Mucosa of descending colon (tissue), 3 donors: ENCODE results near the gene CAMLG. TPM values are rescaled to one million over a fixed set of nuclear protein-coding genes. Genes with fewer than 3 reads are reported as not detected.
A peak's percentile ranks its signal among the peaks of the same experiment; 100 is the strongest.
"Not testable (repeated sequence)": the region's sequence is repeated elsewhere in the genome, so short reads cannot be mapped to it uniquely, and the experiment has no call there.

ENCODE experiments used
- ATAC-seq: fragments of 200-7000 bp; cut with Tn5 transposase; one replicate; pipeline ENCODE4 v1.9.1; 2020; ENCODE audit warnings: mild to moderate bottlenecking, moderate library complexity
- DNase-seq, 3 donors: peaks; one replicate each; pipeline ENCODE4 v3.0.0-alpha.2; 2020
- H3K36me3 ChIP-seq: fragments of 200-600 bp; one replicate; pipeline ENCODE4 v1.8.0; 2021; ENCODE audit warnings: low read depth, mild to moderate bottlenecking
- H3K4me1 ChIP-seq: fragments of 200-600 bp; one replicate; pipeline ENCODE4 v1.8.0; 2021; ENCODE audit warnings: low read depth, mild to moderate bottlenecking
- H3K4me3 ChIP-seq: fragments of 200-600 bp; one replicate; pipeline ENCODE4 v1.8.0; 2021; ENCODE audit warnings: mild to moderate bottlenecking
- H3K9me3 ChIP-seq: fragments of 200-600 bp; one replicate; pipeline ENCODE4 v1.8.0; 2021; ENCODE audit warnings: mild to moderate bottlenecking
- CTCF ChIP-seq: fragments of 200-600 bp; IDR thresholded peaks from one replicate; pipeline ENCODE4 v1.8.0; 2022; ENCODE audit warnings: antibody characterized with exemption, mild to moderate bottlenecking
- intact Hi-C, 2 donors: fragments of 100-400 bp; cut with DNase I in 1 of 2; cut with micrococcal nuclease in 1 of 2; formaldehyde crosslinking; loops; one replicate each; pipeline versions ENCODE4 v1.11.0 to v1.11.1; 2022; cut with DNase I, micrococcal nuclease
- total RNA-seq, 3 donors: library from RNA; stranded (reverse); fragmentation: NEBNext Ultra II Directional in 2 of 3; extraction: Animal tissue kit (Norgen Biotek cat#: 25700) in 2 of 3; gene quantifications; one replicate each; pipeline versions ENCODE4 v1.2.1 to v1.2.4, GENCODE V29; 2021 to 2023
- donor health status: DM: no; HTN: no; CAD: no; lungs with moderate emphysema.
- donor health status: DM: no; HTN: no; CAD: no.
- donor health status: DM: no; HTN: yes; CAD: no.

CAMLG gene
- total RNA-seq, 3 donors from 2014 or later, result 15.8 to 48.1 (median 22.4) TPM

GRCh38 chr5:134741052-134741451 lies 2.7 kb downstream of the CAMLG start:
- no peak for ATAC-seq
- intact Hi-C loops, result no loop called here
- TF ChIP-seq CTCF, result no peak

GRCh38 chr5:134742134-134742533 lies 3.8 kb downstream of the CAMLG start:
- H3K4me1 ChIP-seq, result peaks cover 9% of the 10 kb centered on the region
- ATAC-seq (no peak), DNase-seq (no peak)
- no peak for TF ChIP-seq CTCF
- intact Hi-C loops, result no loop called here
- no peaks in the 10 kb centered on the region for H3K9me3 ChIP-seq
- H3K36me3 ChIP-seq, result no peaks in the 10 kb centered on the region
- no peak overlapping the region for H3K4me3 ChIP-seq

More at GRCh38 chr5:134741052-134741451, 2.7 kb downstream of the CAMLG start:
- no peaks in the 10 kb centered on the region for H3K9me3 ChIP-seq
- peaks cover 9% of the 10 kb centered on the region for H3K4me1 ChIP-seq
- no peaks in the 10 kb centered on the region for H3K36me3 ChIP-seq
- H3K4me3 ChIP-seq, result no peak overlapping the region
- no peak for DNase-seq

- no peak for ATAC-seq
- DNase-seq, result no peak
- Histone ChIP-seq H3K4me3 (no peak overlapping the region), H3K36me3 (no peaks in the 10 kb centered on the region), H3K9me3 (no peaks in the 10 kb centered on the region), H3K4me1 (no peaks in the 10 kb centered on the region)
- no peak for TF ChIP-seq CTCF
- intact Hi-C loops, result no loop called here
These were observed 11.1 kb downstream of the CAMLG start for GRCh38 chr5:134749415-134749814.

- ATAC-seq (peak; percentile 47), DNase-seq (no peak)
- intact Hi-C loops, result no loop called here
- no peaks in the 10 kb centered on the region for H3K9me3 ChIP-seq
- H3K36me3 ChIP-seq, result no peaks in the 10 kb centered on the region
- peaks cover 11% of the 10 kb centered on the region for H3K4me1 ChIP-seq
- no peak for TF ChIP-seq CTCF
- H3K4me3 ChIP-seq, result no peak overlapping the region
These were observed 19.8 kb downstream of the CAMLG start for GRCh38 chr5:134758176-134758503.

GRCh38 chr5:134758504-134759341 lies 20.4 kb downstream of the CAMLG start, which contains the start of gene DDX46:
Gene DDX46, plus strand, starts transcription at chr5:134758779. Its CDS starts 160 bp downstream, at chr5:134758939.
- no peaks in the 10 kb centered on the region for H3K9me3 ChIP-seq
- peaks cover 11% of the 10 kb centered on the region for H3K4me1 ChIP-seq
- ATAC-seq (peak; percentile 100), DNase-seq (peak; percentile 96 to 97 (median 97))
- H3K4me3 ChIP-seq, result peak within 1 kb of the TSS; percentile 60
- TF ChIP-seq CTCF, result peak; percentile 83
- H3K36me3 ChIP-seq, result no peaks in the 10 kb centered on the region
- intact Hi-C loops, result no loop called here

- H3K36me3 ChIP-seq, DNase-seq, H3K4me1 ChIP-seq, H3K4me3 ChIP-seq, ATAC-seq, H3K9me3 ChIP-seq, intact Hi-C loops: not testable (repeated sequence)
These were observed 29.4 kb downstream of the CAMLG start for GRCh38 chr5:134767528-134768291.
